DMS114 treated with DMSO at 0.1 percent for 48 hours (cell line): ENCODE results near the gene PRPF8.
"Not testable (repeated sequence)": the region's sequence is repeated elsewhere in the genome, so short reads cannot be mapped to it uniquely, and the experiment has no call there.

ENCODE experiments used
- DNase-seq: peaks from one replicate; lab custom pipeline; 2025; ENCODE audit not compliant: unreplicated experiment; lab: John Stamatoyannopoulos, UW

Gene PRPF8

GRCh38 chr17:1716912-1717695 lies 32.4 kb upstream of the PRPF8 start:
- DNase-seq = peak; percentile 94

GRCh38 chr17:1716076-1716911 lies 31.6 kb upstream of the PRPF8 start:
- peak; percentile 98 for DNase-seq

GRCh38 chr17:1715803-1716075 lies 31.1 kb upstream of the PRPF8 start:
- DNase-seq = no peak

- no peak for DNase-seq
Measured at GRCh38 chr17:1714980-1715802, 30.5 kb upstream of the PRPF8 start.

- DNase-seq = peak; percentile 44
Measured at GRCh38 chr17:1714427-1714979, 29.8 kb upstream of the PRPF8 start.

- DNase-seq = peak; percentile 55
Measured at GRCh38 chr17:1713878-1714426, 29.3 kb upstream of the PRPF8 start.

- DNase-seq = no peak
Measured at GRCh38 chr17:1713160-1713877, 28.7 kb upstream of the PRPF8 start.

GRCh38 chr17:1712271-1712670 lies 27.6 kb upstream of the PRPF8 start:
- DNase-seq = no peak

- DNase-seq = no peak
Measured at GRCh38 chr17:1711804-1712203, 27.1 kb upstream of the PRPF8 start.

- no peak for DNase-seq
Measured at GRCh38 chr17:1710807-1711553, 26.3 kb upstream of the PRPF8 start.

- peak; percentile 49 for DNase-seq
Measured at GRCh38 chr17:1709971-1710806, 25.5 kb upstream of the PRPF8 start, which contains the start of gene TLCD2. TSS of gene TLCD2 (minus strand) at chr17:1710377. CDS start at chr17:1710242, 135 bp downstream.

- no peak for DNase-seq
Measured at GRCh38 chr17:1709403-1709951, 24.8 kb upstream of the PRPF8 start.

GRCh38 chr17:1708791-1709346 lies 24.2 kb upstream of the PRPF8 start:
- DNase-seq = not testable (repeated sequence)

GRCh38 chr17:1707107-1707506 lies 22.4 kb upstream of the PRPF8 start:
- no peak for DNase-seq

- no peak for DNase-seq
Measured at GRCh38 chr17:1705004-1705403, 20.3 kb upstream of the PRPF8 start.

GRCh38 chr17:1703063-1703462 lies 18.4 kb upstream of the PRPF8 start:
- no peak for DNase-seq

- not testable (repeated sequence) for DNase-seq
Measured at GRCh38 chr17:1699891-1700290, 15.2 kb upstream of the PRPF8 start.

- DNase-seq = no peak
Measured at GRCh38 chr17:1697681-1698080, 13.0 kb upstream of the PRPF8 start.
